BE2C (cell line): ENCODE measurements around the gene TGFBRAP1.

Experiments
- DNase-seq: peaks from one replicate; pipeline ENCODE4 v3.0.0-alpha.2; 2020
- H3K27me3 ChIP-seq: fragments of 250-450 bp; sonication (Bioruptor Pico); 2 replicates; pipeline ENCODE4 v1.5.1; 2020; ENCODE audit warnings: mild to moderate bottlenecking
- H3K36me3 ChIP-seq: fragments of 250-450 bp; sonication (Bioruptor Pico); 2 replicates; pipeline ENCODE4 v1.5.1; 2020; ENCODE audit warnings: mild to moderate bottlenecking
- H3K4me1 ChIP-seq: fragments of 250-450 bp; sonication (Bioruptor Pico); 2 replicates; pipeline ENCODE4 v1.5.1; 2020
- H3K4me3 ChIP-seq: 2 replicates; pipeline ENCODE4 v1.5.1; 2011; ENCODE audit warnings: low read depth, low read length
- H3K9me3 ChIP-seq: fragments of 250-450 bp; sonication (Bioruptor Pico); 2 replicates; pipeline ENCODE4 v1.5.1; 2020
- CTCF ChIP-seq: IDR thresholded peaks from 2 replicates; pipeline ENCODE4 v1.5.1; 2012; ENCODE audit warnings: mild to moderate bottlenecking, low read depth, low read length

TGFBRAP1 gene

GRCh38 chr2:105224444-105224843 is 105.1 kb downstream of the TGFBRAP1 start:
- DNase-seq = no peak
- Histone ChIP-seq H3K27me3 (no peaks in the 10 kb centered on the region), H3K4me3 (no peak overlapping the region), H3K4me1 (no peaks in the 10 kb centered on the region), H3K36me3 (no peaks in the 10 kb centered on the region), H3K9me3 (no peaks in the 10 kb centered on the region)
- no peak for TF ChIP-seq CTCF

- H3K36me3 ChIP-seq = no peaks in the 10 kb centered on the region
- DNase-seq = no peak
- no peaks in the 10 kb centered on the region for H3K9me3 ChIP-seq
- no peak for TF ChIP-seq CTCF
- no peak overlapping the region for H3K4me3 ChIP-seq
- no peaks in the 10 kb centered on the region for H3K27me3 ChIP-seq
- no peaks in the 10 kb centered on the region for H3K4me1 ChIP-seq
Observed at GRCh38 chr2:105220604-105221003, 108.9 kb downstream of the TGFBRAP1 start.

GRCh38 chr2:105215586-105216192 is 113.8 kb downstream of the TGFBRAP1 start:
- TF ChIP-seq CTCF = no peak
- H3K4me3 ChIP-seq = no peak overlapping the region
- no peaks in the 10 kb centered on the region for H3K9me3 ChIP-seq
- no peaks in the 10 kb centered on the region for H3K36me3 ChIP-seq
- H3K27me3 ChIP-seq = no peaks in the 10 kb centered on the region
- H3K4me1 ChIP-seq = no peaks in the 10 kb centered on the region
- DNase-seq = no peak
